ENCODE data around the gene ASB7. TPM values are rescaled to one million over a fixed set of nuclear protein-coding genes. Genes with fewer than 3 reads are reported as not detected.
A peak's percentile ranks its signal among the peaks of the same experiment; 100 is the strongest.

ASB7 gene
- total RNA-seq, 2 donors from 2014 or later: 23.4 to 30.1 TPM

DNA sequence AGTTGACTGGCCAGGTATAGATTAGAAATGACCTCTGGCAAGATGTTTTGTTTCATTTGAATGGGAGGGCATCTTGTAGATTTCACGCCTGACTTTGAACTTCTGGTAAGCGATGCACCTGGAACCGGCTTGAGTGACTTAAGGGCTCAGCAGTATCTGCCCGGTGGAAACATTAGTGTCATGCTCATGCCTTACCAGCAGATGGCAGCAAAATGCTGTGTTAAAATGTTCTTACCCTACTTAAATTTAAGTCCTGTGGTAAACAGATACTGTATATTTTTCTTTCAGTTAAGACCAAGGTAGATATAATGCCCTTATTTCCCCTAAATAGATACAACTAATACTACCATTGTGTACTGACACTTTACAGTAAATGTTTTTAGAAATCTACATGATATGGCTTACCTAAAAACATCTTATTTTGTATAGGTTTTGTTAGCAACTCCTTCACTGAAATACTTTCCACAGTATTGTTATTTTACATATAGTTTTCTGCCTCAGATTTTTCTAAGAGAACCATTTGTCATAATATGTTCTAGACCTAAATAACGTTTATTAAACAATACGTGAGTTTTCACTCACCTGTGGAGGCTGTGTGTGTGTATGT lies 25.5 kb downstream of the ASB7 start:
- DNase-seq (ENCODE audit: low spot score in 2 of 2) (peak; percentile 59 to 62), ATAC-seq (peak; percentile 75)
- Mint-ChIP-seq H3K27ac (no peak overlapping the region), H3K9me3 (no peaks in the 10 kb centered on the region), H3K36me3 (no peaks in the 10 kb centered on the region)

DNA sequence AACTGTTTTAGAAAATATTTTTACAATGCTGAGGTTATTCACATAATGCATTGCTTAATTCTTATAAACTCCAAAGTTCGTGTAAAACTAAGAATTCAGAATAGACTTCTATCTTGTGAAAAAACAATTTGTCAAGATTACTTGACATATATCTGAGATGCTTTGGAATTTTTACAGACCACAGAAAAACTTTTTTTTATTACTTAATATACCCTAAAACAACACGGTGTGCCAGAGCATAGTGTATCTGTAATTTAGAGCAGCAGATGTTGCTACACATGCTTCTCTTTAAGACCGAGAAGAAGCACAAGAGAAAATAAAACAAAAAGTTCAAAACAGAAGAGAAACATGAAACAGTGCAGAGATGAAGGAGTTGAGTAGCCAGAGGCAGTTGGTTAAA lies 26.4 kb downstream of the ASB7 start:
- Mint-ChIP-seq H3K36me3 (no peaks in the 10 kb centered on the region), H3K27ac (no peak overlapping the region), H3K9me3 (no peaks in the 10 kb centered on the region)
- ATAC-seq: no peak
- DNase-seq (ENCODE audit: low spot score in 2 of 2): no peak

DNA sequence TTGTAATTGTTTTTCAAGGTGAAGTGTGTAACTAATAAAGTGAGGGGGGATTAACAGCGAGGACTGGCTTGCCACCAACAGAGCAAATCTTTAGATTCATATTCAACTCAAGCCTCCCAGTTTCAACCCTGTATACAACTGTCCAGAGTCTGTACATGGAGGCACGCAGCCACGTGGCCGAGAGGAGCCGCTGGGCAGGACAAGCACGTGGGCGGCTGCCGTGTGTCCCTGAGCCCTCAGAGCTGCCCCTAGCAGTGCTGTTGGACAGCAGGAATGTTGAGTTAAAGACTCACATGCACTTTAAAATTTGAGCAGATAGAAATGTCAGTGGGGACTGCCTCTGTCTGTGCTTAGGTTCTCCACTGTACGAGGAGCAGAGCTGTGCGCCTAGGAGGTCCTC lies 29.4 kb downstream of the ASB7 start:
- Mint-ChIP-seq H3K9me3 (no peaks in the 10 kb centered on the region), H3K27ac (no peak overlapping the region), H3K36me3 (no peaks in the 10 kb centered on the region)
- DNase-seq (ENCODE audit: low spot score in 2 of 2) (no peak), ATAC-seq (no peak)

DNA sequence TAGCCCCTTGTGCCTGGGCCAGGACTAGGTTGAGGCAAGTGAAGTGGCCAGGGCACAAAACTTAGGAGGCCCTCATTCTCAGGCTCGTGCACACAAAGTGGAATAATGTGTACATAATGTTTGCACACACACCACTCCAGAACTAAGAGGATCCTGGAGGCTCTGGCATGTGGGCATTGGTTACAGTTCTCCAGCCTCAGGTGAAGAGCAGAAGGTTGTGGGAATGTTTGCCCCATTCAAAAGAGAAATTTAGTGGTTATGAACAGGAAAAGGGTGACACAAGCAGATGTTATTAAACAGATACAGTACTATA lies 31.3 kb downstream of the ASB7 start:
- Mint-ChIP-seq H3K9me3 (no peaks in the 10 kb centered on the region), H3K36me3 (peaks cover 0 to 7% of the 10 kb centered on the region in 2 donors), H3K27ac (no peak overlapping the region)
- ATAC-seq (no peak), DNase-seq (ENCODE audit: low spot score in 2 of 2) (no peak)

DNA sequence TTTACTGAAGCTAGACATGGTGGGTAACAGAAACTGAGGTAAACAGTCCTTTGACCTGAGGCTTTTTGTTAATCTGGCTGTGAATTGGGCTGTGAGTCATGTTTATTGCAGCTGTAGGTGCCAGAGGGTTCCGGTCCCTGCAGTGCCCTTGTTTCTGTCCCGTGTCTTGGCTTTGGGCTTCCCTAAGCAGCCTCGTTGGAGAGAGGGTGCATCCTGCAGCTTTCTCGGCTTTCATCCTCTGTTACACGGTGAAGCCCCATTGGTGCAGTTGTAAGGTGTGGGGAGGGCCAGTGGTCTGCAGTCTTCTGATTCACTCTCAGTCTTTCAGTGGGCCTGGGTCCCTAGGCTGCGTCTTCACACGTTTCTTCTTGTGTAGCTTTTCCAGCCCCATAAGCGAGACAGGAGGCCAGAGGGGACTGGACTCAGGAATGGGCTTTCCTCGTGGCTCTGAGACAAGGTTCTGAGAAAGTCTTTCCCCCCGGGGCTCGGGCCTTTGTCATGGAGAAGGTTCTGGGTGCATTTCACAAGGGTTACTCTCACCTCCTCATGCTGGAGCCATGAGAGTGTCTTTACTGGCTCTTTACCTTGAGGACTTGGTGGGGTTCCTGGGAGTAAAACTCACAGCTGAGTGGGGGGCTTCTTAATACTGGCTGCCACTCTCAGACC lies 33.1 kb downstream of the ASB7 start:
- Mint-ChIP-seq H3K36me3 (peaks cover 0 to 7% of the 10 kb centered on the region in 2 donors), H3K27ac (no peak overlapping the region), H3K9me3 (no peaks in the 10 kb centered on the region)
- DNase-seq (ENCODE audit: low spot score in 2 of 2) (no peak), ATAC-seq (no peak)

DNA sequence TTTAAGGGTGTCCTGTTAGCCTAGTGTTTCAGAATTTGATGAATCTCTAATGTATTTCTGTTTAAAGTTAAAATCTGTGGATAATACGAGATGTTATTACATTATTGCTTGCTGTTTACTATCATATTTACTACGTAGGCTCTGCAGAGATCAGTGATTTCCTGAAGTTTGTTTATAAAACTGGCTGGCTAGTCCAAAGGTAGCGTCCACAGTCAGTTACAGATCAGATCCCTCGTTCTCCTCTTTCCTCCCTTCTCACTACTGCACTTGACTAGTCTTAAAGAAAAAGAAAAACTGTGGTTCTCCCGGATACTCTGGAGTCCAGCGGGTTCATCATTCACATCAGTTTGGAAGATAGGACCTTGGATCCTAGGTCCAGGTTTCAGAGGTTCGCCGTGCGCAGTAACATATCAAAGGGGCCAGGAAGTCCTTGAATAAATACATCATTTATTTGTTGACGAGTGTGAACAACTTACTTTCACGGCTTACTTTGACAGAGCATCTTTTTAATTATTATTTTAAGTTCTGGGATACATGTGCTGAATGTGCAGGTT lies 35.9 kb downstream of the ASB7 start:
- ATAC-seq (no peak), DNase-seq (ENCODE audit: low spot score in 2 of 2) (no peak)
- H3K27ac Mint-ChIP-seq: no peak overlapping the region
- no peaks in the 10 kb centered on the region for H3K9me3 Mint-ChIP-seq
- H3K36me3 Mint-ChIP-seq: peaks cover 0 to 7% of the 10 kb centered on the region in 2 donors

DNA sequence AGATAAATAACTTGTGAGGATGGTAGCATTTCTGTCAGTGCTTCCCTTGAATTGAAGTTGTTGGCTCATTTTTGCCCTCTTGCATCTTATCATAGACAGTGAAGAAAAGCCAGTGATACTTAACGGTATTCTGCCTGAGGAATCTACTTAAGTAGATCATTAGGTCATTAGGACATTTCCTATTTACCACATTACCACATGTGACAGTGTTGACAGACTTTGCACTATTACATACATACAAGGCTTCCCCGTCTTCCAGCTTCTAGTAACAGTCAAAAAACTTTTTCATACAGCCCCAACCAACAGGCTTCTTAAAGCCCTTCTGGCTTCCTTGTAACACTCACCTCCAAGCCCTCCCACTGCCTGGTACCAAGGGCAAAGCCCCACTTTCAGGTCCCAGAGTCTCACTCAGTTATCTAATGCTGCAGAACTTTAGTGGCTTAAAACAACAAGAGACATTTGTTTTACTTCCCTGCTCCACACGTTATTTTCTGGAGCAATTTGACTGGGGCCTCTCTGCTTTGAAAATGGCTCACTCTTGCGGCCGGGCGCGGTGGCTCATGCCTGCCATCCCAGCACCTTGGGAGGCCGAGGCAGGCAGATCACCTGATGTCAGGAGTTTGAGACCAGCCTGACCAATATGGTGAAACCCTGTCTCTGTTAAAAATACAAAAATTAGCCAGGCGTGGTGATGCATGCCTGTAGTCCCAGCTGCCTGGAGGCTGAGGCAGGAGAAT lies 40.0 kb downstream of the ASB7 start:
- Mint-ChIP-seq H3K9me3 (no peaks in the 10 kb centered on the region), H3K27ac (no peak overlapping the region), H3K36me3 (peaks cover 0 to 2% of the 10 kb centered on the region in 2 donors)
- ATAC-seq (no peak), DNase-seq (ENCODE audit: low spot score in 2 of 2) (no peak)

DNA sequence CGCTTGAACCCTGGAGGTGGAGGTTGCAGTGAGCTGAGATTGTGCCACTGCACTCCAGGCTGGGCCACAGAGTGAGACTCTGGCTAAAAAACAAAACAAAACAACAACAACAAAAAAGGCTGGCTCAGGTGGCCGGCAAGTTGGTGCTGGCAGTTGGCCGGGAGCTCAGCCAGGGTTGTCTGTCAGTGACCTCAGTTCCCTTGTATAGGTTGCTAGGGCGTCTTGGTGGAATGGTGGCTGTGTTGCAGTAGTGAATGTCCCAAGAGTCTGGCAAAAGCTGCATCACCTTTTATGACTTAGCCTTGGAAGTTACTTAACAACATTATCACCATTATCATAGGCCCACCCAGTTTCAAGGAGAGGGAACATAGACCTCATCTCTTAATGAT lies 40.6 kb downstream of the ASB7 start:
- no peaks in the 10 kb centered on the region for H3K9me3 Mint-ChIP-seq
- no peak for ATAC-seq
- H3K36me3 Mint-ChIP-seq: no peaks in the 10 kb centered on the region
- DNase-seq (ENCODE audit: low spot score in 2 of 2): no peak
- H3K27ac Mint-ChIP-seq: no peak overlapping the region

DNA sequence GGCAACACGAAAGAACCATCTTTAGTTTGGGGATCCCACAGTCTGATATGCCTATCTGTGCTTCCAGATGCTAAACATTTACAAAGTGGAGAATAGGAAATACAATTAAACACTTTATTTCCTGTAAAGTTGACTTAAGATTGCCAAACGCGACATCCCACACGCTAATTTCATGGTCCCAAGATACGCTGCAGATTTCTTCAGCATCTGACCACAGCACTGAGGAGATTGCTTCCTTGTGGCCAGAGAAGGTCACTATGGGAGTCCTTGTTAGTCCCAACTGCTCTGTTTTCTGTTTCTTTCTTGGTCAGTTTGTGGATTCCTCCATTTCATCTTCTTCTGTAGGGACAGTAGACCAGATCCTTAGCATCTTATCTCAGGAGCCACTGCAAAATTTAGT lies 43.3 kb downstream of the ASB7 start:
- Mint-ChIP-seq H3K9me3 (no peaks in the 10 kb centered on the region), H3K36me3 (no peaks in the 10 kb centered on the region), H3K27ac (no peak overlapping the region)
- DNase-seq (ENCODE audit: low spot score in 2 of 2): no peak
- ATAC-seq: no peak

DNA sequence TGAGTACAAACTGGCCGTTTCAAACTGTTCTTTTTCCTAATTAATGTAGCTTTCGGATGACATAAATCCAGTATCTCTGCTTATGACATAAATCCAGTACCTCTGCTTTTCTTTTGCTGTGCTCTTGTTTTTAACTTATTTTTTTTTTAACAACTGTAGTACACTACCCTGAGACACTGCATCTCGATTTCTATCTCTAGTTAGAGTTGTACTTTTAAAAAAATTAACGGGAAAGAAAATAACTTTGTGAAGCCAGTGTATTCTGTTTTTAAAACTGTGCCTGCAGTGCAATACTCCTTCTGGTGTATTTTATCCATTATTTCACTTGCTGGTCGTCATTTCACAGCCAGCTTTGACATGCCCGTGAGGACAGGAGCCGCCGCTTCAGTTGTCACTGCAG lies 46.6 kb downstream of the ASB7 start:
- Mint-ChIP-seq H3K27ac (no peak overlapping the region), H3K9me3 (no peaks in the 10 kb centered on the region), H3K36me3 (no peaks in the 10 kb centered on the region)
- no peak for DNase-seq (ENCODE audit: low spot score in 2 of 2)
- ATAC-seq: no peak

DNA sequence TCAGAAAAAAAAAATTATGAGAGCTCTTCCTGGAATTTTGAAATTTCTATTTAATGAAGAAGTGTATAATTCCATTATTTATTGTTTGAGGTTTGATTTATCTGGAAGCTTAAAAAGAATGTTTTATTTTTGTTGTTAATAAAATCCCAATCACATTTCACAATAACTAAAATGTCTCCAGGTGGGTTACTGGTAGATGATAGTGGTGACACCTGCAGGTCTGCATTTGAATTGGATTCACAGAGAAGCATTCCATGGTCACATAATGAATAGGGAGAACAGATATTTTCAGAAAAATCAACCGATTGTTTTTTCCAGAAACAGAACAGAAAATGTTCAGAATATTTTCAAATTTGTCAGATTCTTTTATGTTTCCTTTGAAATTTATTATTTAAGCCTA lies 48.3 kb downstream of the ASB7 start:
- Mint-ChIP-seq H3K9me3 (no peaks in the 10 kb centered on the region), H3K36me3 (no peaks in the 10 kb centered on the region), H3K27ac (no peak overlapping the region)
- DNase-seq (ENCODE audit: low spot score in 2 of 2) (no peak), ATAC-seq (no peak)

DNA sequence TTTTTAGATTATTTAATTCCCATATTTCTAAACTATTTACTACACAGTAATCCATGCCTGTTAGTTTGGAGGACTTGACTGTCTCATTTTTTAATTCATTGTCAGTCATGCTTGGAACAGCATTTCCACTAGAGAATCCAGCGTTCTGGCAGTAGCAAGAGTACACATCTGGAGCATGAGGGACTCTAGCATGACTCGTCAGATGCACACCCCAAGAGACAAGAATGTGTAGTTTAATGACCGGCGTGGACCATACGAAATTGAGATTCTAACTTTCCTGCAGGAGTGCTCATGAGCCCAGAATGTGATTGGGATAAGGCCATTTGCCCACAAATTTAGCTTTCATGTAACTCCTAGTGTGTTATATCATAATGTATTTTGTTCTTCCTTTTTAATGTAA lies 48.9 kb downstream of the ASB7 start:
- no peaks in the 10 kb centered on the region for H3K9me3 Mint-ChIP-seq
- no peaks in the 10 kb centered on the region for H3K36me3 Mint-ChIP-seq
- DNase-seq (ENCODE audit: low spot score in 2 of 2) (no peak), ATAC-seq (no peak)
- no peak overlapping the region for H3K27ac Mint-ChIP-seq

DNA sequence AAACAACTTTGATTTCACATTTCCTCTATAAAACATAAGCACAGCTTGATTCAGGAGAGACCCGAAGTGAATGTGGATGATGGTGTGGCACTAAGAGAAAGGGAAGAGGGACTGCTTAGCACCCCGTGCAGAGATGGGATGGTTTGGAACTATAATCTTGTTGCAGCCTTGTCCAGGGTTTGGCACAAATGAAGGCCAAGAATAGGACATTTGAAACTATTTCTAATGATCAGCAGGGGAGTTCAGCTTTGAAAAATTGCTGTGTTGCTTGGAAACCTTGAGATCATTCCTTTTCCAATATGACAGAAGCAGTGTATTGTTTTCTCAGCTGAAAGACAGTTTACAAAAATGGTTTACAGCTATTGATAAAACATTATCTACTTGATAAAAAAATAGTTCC lies 49.7 kb downstream of the ASB7 start:
- DNase-seq (ENCODE audit: low spot score in 2 of 2): no peak
- ATAC-seq: no peak
- Mint-ChIP-seq H3K27ac (peak overlapping the region in 1 of 2 donors; percentile 19), H3K36me3 (no peaks in the 10 kb centered on the region), H3K9me3 (no peaks in the 10 kb centered on the region)

DNA sequence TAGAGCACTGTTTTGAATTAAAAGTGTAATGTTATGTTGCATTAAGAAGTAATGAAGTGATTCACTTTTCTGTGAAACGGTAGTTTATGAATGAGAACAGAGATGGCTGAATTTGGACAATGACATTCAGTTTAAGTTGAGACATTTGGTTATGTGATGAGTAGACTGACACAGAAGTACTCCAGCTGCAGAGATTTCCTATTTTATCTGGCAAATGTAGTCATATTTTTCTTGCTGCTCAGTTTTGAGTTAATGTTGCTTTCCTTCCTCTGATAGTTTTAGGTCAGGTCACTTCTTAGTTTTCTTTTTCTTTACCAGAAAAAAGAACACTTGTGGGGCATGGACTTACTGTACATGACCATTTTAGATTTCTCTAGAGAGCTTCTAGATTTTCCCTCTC lies 51.2 kb downstream of the ASB7 start:
- H3K36me3 Mint-ChIP-seq: no peaks in the 10 kb centered on the region
- ATAC-seq: no peak
- no peak for DNase-seq (ENCODE audit: low spot score in 2 of 2)
- no peaks in the 10 kb centered on the region for H3K9me3 Mint-ChIP-seq
- H3K27ac Mint-ChIP-seq: peak overlapping the region in 1 of 2 donors; percentile 90

DNA sequence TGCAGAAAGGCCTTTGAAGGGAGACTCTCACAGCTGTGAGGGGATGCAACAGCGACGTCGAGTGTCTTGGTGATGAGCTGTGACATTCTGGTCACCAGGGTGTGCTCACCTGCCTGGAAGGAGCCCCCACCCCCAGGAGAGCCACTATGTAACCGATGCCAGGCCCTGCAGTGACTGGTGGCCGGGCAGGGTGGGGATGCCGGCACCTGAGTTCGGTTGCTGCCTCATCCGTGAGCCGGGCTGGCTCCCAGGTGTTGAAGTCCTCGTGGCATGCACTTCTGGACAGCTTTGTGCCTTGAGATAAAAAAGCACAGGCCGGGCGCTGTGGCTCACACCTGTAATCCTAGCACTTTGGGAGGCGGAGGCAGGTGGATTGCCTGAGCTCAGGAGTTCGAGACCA lies 56.5 kb downstream of the ASB7 start:
- Mint-ChIP-seq H3K36me3 (no peaks in the 10 kb centered on the region), H3K9me3 (no peaks in the 10 kb centered on the region), H3K27ac (no peak overlapping the region)
- DNase-seq (ENCODE audit: low spot score in 2 of 2) (no peak), ATAC-seq (no peak)

DNA sequence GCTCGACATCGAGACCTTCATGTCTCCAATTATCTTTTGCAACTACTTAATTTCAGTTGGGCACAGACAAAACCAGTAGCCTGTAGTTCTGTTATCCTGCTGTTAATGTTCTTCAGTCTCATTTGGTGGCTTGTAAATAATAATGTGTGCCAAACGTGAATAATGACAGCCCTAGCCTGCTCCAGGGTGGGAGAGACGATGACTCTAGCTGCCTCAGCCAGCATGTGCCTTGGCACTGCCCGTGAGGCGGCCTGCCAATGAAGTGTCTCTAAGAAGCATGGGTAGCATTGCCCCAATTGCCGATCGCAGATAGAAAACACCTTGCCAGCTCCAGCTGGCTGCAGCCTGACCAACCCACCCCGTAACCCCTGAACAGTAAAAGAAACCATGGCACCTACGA lies 58.8 kb downstream of the ASB7 start:
- Mint-ChIP-seq H3K9me3 (no peaks in the 10 kb centered on the region), H3K36me3 (no peaks in the 10 kb centered on the region), H3K27ac (no peak overlapping the region)
- ATAC-seq: no peak
- no peak for DNase-seq (ENCODE audit: low spot score in 2 of 2)

DNA sequence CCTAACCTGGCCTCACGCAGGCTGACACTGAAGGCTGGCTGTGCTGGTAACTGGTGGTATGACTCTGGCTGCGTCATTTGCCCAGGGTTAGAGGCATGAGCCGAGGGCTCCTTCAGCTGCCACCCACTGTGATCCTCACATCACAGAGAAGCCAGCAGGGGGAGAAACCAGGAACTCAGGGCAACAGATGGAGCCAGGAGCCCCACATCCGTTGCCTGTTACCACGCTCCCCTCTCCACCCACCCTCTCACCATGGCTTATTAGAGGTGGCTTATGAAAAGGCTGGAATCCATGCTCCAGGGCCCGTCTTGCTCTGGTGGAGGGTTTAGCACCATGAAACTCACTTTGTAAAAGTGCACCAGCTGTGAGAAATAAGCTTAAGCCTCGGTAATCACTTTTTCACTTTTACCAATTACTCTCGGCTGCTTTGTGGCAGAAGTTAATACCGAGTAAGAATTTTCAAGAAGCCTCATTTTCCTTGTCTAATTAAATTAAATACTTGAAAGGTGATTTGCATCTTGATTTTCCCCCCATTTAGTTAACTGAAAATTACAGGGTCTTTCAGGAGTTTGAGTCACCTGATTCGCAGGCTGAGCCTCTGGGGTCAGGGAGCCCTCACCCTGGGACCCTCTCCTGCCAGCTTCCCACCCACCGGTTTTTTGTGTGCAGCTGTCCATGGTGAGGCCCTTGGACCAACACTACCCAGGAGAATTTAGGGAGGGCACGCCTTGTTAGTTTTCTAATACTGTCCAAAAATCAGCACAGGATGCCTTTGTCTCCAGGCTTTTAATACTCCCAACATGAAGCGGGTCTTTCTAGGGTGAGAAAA lies 60.9 kb downstream of the ASB7 start:
- Mint-ChIP-seq H3K27ac (no peak overlapping the region), H3K9me3 (no peaks in the 10 kb centered on the region), H3K36me3 (no peaks in the 10 kb centered on the region)
- ATAC-seq: peak in 1 of 2 donors; percentile 53
- DNase-seq (ENCODE audit: low spot score in 2 of 2): no peak

Measured in activated naive CD4-positive, alpha-beta T cell treated with anti-CD3 and anti-CD28 coated beads, Interleukin-2, amount 50 U/mL, for 72 hours (primary cell).